K562 (cell line): ENCODE measurements around the gene ARHGEF9. TPM values are rescaled to one million over a fixed set of nuclear protein-coding genes. Genes with fewer than 3 reads are reported as not detected.

Experiments used
- ATAC-seq: fragments of 200-7000 bp; cut with Tn5 transposase; 3 replicates; pipeline ENCODE4 v1.9.1; 2020; ENCODE audit warnings: moderate library complexity
- BruUV-seq: library from RNA; stranded (reverse); fragments of 400-500 nt; replicated peaks from 2 replicates; lab custom pipeline; 2021; lab: Mats Ljungman, UMichigan
- CTCF ChIA-PET: fragments of 300-600 bp; formaldehyde crosslinking; extraction: SDS; loops from one replicate; lab custom pipeline; 2021; ENCODE audit warnings: low intra/inter-chr PET ratio; lab: Yijun Ruan, JAX
- POLR2A ChIA-PET: fragments of 300-600, 350-650 bp; sonication (Branson Sonifier 250); formaldehyde crosslinking; extraction: SDS; loops from one replicate; lab custom pipeline; 2021; ENCODE audit warnings: antibody characterized with exemption, inconsistent platforms; lab: Yijun Ruan, JAX
- DNase-seq, 4 experiments: peaks; one replicate each; pipeline versions ENCODE4 v3.0.0 to v3.0.0-alpha.2; 2011 to 2018; ENCODE audit warnings: low spot score in 3 of 4, mixed read lengths in 3 of 4; ENCODE audit errors: extremely low read depth in 1 of 4
- FAIRE-seq: peaks from 2 replicates; lab custom pipeline; 2011; peaks lifted over from hg19 to GRCh38; lab: Jason Lieb, UNC
- H2AFZ ChIP-seq: 2 replicates; pipeline ENCODE4 v1.6.0; 2011; ENCODE audit warnings: low read depth, low read length, control low read depth, inconsistent platforms
- H3K27ac ChIP-seq: fragments of 200-600 bp; 3 replicates; pipeline ENCODE4 v1.8.0; 2011; ENCODE audit warnings: low read depth, mild to moderate bottlenecking, control low read depth, inconsistent platforms, low read length, moderate library complexity, mixed read lengths; ENCODE audit errors: extremely low read depth
- H3K27me3 ChIP-seq, 2 experiments: fragments of 300-600 bp in 1 of 2; 2 replicates in 1 of 2; 3 replicates in 1 of 2; pipeline versions ENCODE4 v1.6.0 to v1.8.0; 2011; ENCODE audit warnings: inconsistent platforms in 2 of 2, low read length in 2 of 2, mild to moderate bottlenecking in 1 of 2, mixed read lengths in 1 of 2, moderate library complexity in 1 of 2; ENCODE audit not compliant: control insufficient read depth in 2 of 2, insufficient read depth in 2 of 2
- H3K36me3 ChIP-seq: fragments of 300-600 bp; 3 replicates; pipeline ENCODE4 v1.8.0; 2011; ENCODE audit warnings: mild to moderate bottlenecking, low read length, inconsistent platforms; ENCODE audit not compliant: control insufficient read depth, insufficient read depth
- H3K4me1 ChIP-seq, 2 experiments: fragments of 200-600 bp in 1 of 2; replicated peaks in 1 of 2; 2 replicates in 1 of 2; 3 replicates in 1 of 2; pipeline versions ENCODE4 v1.5.1 to v1.8.0; 2011; ENCODE audit warnings: inconsistent platforms in 2 of 2, low read length in 2 of 2, mild to moderate bottlenecking in 1 of 2, mixed read lengths in 1 of 2, moderate library complexity in 1 of 2; ENCODE audit not compliant: control insufficient read depth in 2 of 2, insufficient read depth in 2 of 2
- H3K4me2 ChIP-seq: 2 replicates; pipeline ENCODE4 v1.6.1; 2011; ENCODE audit warnings: low read length, control low read depth, inconsistent platforms, mixed read lengths; ENCODE audit not compliant: insufficient read depth
- H3K4me3 ChIP-seq: fragments of 200-600 bp; sonication (generic), shearing (Covaris generic); 2 replicates; pipeline ENCODE4 v1.5.1; 2016; ENCODE audit warnings: control low read depth, inconsistent platforms
- H3K79me2 ChIP-seq: fragments of 200-600 bp; 3 replicates; pipeline ENCODE4 v1.8.0; 2011; ENCODE audit warnings: low read length, inconsistent platforms; ENCODE audit not compliant: control insufficient read depth, insufficient read depth
- H3K9ac ChIP-seq, 2 experiments: 2 replicates each; pipeline versions ENCODE4 v1.6.0 to v1.6.1; 2011; ENCODE audit warnings: low read depth in 2 of 2, low read length in 2 of 2, control low read depth in 1 of 2, inconsistent platforms in 1 of 2, mild to moderate bottlenecking in 1 of 2, mixed read lengths in 1 of 2; ENCODE audit not compliant: insufficient read depth in 1 of 2
- H3K9me1 ChIP-seq: one replicate; pipeline ENCODE4 v1.6.0; 2011; ENCODE audit warnings: inconsistent platforms, mild to moderate bottlenecking, low read length, moderate library complexity; ENCODE audit not compliant: control insufficient read depth, insufficient read depth
- H3K9me3 ChIP-seq: replicated peaks from 2 replicates; pipeline ENCODE4 v1.5.1; 2011; ENCODE audit warnings: low read depth, low read length, inconsistent platforms; ENCODE audit not compliant: control insufficient read depth, insufficient read depth
- H4K20me1 ChIP-seq: replicated peaks from 2 replicates; pipeline ENCODE4 v1.6.1; 2011; ENCODE audit warnings: low read length, inconsistent platforms, mixed read lengths; ENCODE audit not compliant: control insufficient read depth, insufficient read depth
- BACH1 ChIP-seq: fragments of 200-800 bp; sonication (Bioruptor generic); IDR thresholded peaks from 2 replicates; pipeline ENCODE4 v1.6.1; 2016; ENCODE audit warnings: missing genetic modification characterization, missing compliant biosample characterization
- CBX2 ChIP-seq: fragments of 200-600 bp; sonication (generic); IDR thresholded peaks from one replicate; pipeline ENCODE4 v1.6.1; 2012; ENCODE audit warnings: mild to moderate bottlenecking, low read length, inconsistent platforms; ENCODE audit not compliant: insufficient read depth, poor library complexity, severe bottlenecking
- CREB1 ChIP-seq, 2 experiments: sonication (generic) in 1 of 2; formaldehyde crosslinking in 1 of 2; IDR thresholded peaks; 2 replicates each; pipeline versions ENCODE4 v1.6.1 to v1.8.0; 2012 to 2022; ENCODE audit warnings: inconsistent platforms in 1 of 2, mild to moderate bottlenecking in 1 of 2, missing genetic modification reagents in 1 of 2, moderate library complexity in 1 of 2
- CSDE1 ChIP-seq, 2 experiments: fragments of 450-650 bp; IDR thresholded peaks; 2 replicates each; pipeline ENCODE4 v1.6.1; 2016; ENCODE audit warnings: mild to moderate bottlenecking in 1 of 2
- ELF2 ChIP-seq: fragments of 250-450 bp; sonication (Bioruptor Pico); IDR thresholded peaks from 2 replicates; pipeline ENCODE4 v1.5.0; 2021; ENCODE audit warnings: mild to moderate bottlenecking
- MED1 ChIP-seq: sonication (generic); formaldehyde crosslinking; IDR thresholded peaks from 2 replicates; pipeline ENCODE4 v1.8.1; 2023; ENCODE audit warnings: missing genetic modification reagents, borderline replicate concordance
- POLR2AphosphoS2 ChIP-seq: IDR thresholded peaks from 2 replicates; pipeline ENCODE4 v1.6.1; 2012; ENCODE audit warnings: low read length, improper control_type of control experiment
- SMC3 ChIP-seq: conservative IDR thresholded peaks from 2 replicates; pipeline ENCODE4 v1.6.1; 2011; ENCODE audit warnings: low read depth, low read length, improper control_type of control experiment; ENCODE audit not compliant: insufficient read depth
- STAT5A ChIP-seq: IDR thresholded peaks from 2 replicates; pipeline ENCODE4 v1.6.1; 2012; ENCODE audit warnings: low read length, inconsistent platforms, borderline replicate concordance
- TARDBP ChIP-seq: fragments of 450-650 bp; IDR thresholded peaks from 2 replicates; pipeline ENCODE4 v1.6.1; 2016
- XRCC5 ChIP-seq: fragments of 200-400 bp; formaldehyde crosslinking; IDR thresholded peaks from 2 replicates; pipeline ENCODE4 v1.6.1; 2017; ENCODE audit warnings: low read depth, mild to moderate bottlenecking, low read length
- ZNF121 ChIP-seq: sonication (generic); formaldehyde crosslinking; conservative IDR thresholded peaks from 2 replicates; pipeline ENCODE4 v1.8.0; 2022; ENCODE audit warnings: missing genetic modification reagents
- ZNF311 ChIP-seq: fragments of 250-450 bp; sonication (Bioruptor Pico); IDR thresholded peaks from 2 replicates; pipeline ENCODE4 v1.4.0; 2020; ENCODE audit warnings: mild to moderate bottlenecking, moderate library complexity
- WGBS: fragments of 100-300 bp; shearing (Covaris generic); methylation state at CpG from one replicate; pipeline ENCODE4 v1.1.6; 2016; ENCODE audit warnings: low coverage, mixed read lengths; ENCODE audit not compliant: insufficient coverage; ENCODE audit errors: missing lambda C conversion rate; 5-methylcytosine and 5-hydroxymethylcytosine counted together
- in situ Hi-C: fragments of 300-500 bp; cut with MboI; formaldehyde crosslinking; loops from 4 replicates; pipeline ENCODE4 v1.15.0; 2018; ENCODE audit warnings: inconsistent platforms, mixed read lengths
- intact Hi-C: fragments of 100-400 bp; cut with micrococcal nuclease; formaldehyde crosslinking; loops from 2 replicates; pipeline ENCODE4 v1.14.2; 2022
- polyA plus RNA-seq, 8 experiments: library from polyadenylated mRNA; depleted of rRNA in 4 of 8; stranded (reverse) in 5 of 8; unstranded in 3 of 8; fragments of >200 nt; fragmentation: Nextera tagmentation in 2 of 8; fragmentation: Illumina TruSeq in 1 of 8; extraction: Ambion mirVana in 2 of 8; extraction: Trizol in 1 of 8; gene quantifications; 2 replicates each; pipeline versions ENCODE4 v1.2.1 to v1.2.3, GENCODE V29; 2011 to 2014; ENCODE audit warnings: inconsistent platforms in 1 of 8, missing spikeins in 1 of 8
- total RNA-seq, 7 experiments: library from RNA; depleted of rRNA in 6 of 7; stranded (reverse); fragments of >200 nt in 6 of 7; fragmentation: Illumina TruSeq in 2 of 7; extraction: Trizol in 2 of 7; gene quantifications; 2 replicates each; pipeline versions ENCODE4 v1.2.1 to v1.2.3, GENCODE V29; 2011 to 2021; ENCODE audit warnings: low replicate concordance in 1 of 7
- TF ChIP-seq, protein P1 (sequence below): sonication (generic); formaldehyde crosslinking; IDR thresholded peaks from 2 replicates; pipeline ENCODE4 v1.9.0; 2022; ENCODE audit warnings: mild to moderate bottlenecking, missing genetic modification reagents

The ARHGEF9 gene
- total and polyA plus RNA-seq, 9 of the 15 experiments (the other 6 are each of a cell fraction or from before 2014, with no cell fraction given), result 0.09 to 0.24 (median 0.15) TPM; not detected in 2

DNA sequence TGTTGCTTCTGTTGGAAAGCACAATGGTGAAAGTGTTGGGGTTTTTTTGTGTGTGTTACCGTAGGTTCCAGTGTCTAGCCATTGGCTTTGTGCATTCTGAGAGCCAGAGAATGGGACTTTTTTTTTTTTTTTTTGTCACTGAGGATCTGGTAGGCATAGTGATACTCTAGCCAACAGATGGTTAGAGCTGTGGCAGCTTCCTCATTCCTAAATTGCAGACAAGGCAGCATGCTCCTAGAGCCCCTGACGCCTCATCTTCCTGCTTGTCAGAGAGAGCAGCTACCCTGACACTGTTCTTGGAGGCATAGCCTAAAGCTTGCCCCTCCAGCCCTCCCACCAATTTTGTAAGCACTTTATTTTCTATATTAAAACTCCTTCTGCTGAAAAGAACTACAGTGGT lies 27.0 kb downstream of the ARHGEF9 start:
- Histone ChIP-seq H3K9me1 (no peaks in the 10 kb centered on the region), H3K4me2 (no peak overlapping the region), H3K27me3 (no peaks in the 10 kb centered on the region), H3K36me3 (no peaks in the 10 kb centered on the region), H4K20me1 (no peaks in the 10 kb centered on the region), H3K4me1 (no peaks in the 10 kb centered on the region), H3K9ac (no peak overlapping the region), H3K27ac (no peak overlapping the region), H3K9me3 (no peaks in the 10 kb centered on the region), H3K79me2 (no peaks in the 10 kb centered on the region), H3K4me3 (no peak overlapping the region), H2AFZ (no peak overlapping the region)
- ATAC-seq, result no peak
- BruUV-seq, result no TSS peak
- 0% methylated on average over 2 of the region's 2 CpGs for whole genome bisulfite sequencing
- DNase-seq, result no peak
- TF ChIP-seq BACH1, result no peak
- no peak for TF ChIP-seq ZNF121 (CRISPR knock-in tag)
- no peak for TF ChIP-seq ZNF311 (CRISPR knock-in tag)
- TF ChIP-seq SMC3, result no peak
- no peak for TF ChIP-seq CREB1 (IDR thresholded peaks at IDR 0.05)
- TF ChIP-seq CREB1 (CRISPR knock-in tag; IDR thresholded peaks at IDR 0.05), result no peak
- TF ChIP-seq, protein P1, sequence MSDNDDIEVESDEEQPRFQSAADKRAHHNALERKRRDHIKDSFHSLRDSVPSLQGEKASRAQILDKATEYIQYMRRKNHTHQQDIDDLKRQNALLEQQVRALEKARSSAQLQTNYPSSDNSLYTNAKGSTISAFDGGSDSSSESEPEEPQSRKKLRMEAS (CRISPR knock-in tag), result no peak
- no peak for TF ChIP-seq XRCC5
- TF ChIP-seq TARDBP, result no peak
- no peak for TF ChIP-seq ELF2 (CRISPR knock-in tag)
- no peak for TF ChIP-seq CSDE1 (IDR thresholded peaks at IDR 0.05)
- TF ChIP-seq STAT5A, result no peak
- no peak for TF ChIP-seq POLR2AphosphoS2
- TF ChIP-seq MED1 (CRISPR knock-in tag), result no peak
- TF ChIP-seq CBX2, result no peak
- ChIA-PET CTCF (no interaction called here), POLR2A (interaction anchor here (0.6 kb wide), 1 partner anchor 22 kb away, joined by 3 read pairs; no protein-coding TSS in a partner anchor)
- FAIRE-seq, result no peak
- in situ Hi-C loops, result no loop called here
- intact Hi-C loops, result no loop called here
